ENCODE data around the gene ALPK1.

DNA sequence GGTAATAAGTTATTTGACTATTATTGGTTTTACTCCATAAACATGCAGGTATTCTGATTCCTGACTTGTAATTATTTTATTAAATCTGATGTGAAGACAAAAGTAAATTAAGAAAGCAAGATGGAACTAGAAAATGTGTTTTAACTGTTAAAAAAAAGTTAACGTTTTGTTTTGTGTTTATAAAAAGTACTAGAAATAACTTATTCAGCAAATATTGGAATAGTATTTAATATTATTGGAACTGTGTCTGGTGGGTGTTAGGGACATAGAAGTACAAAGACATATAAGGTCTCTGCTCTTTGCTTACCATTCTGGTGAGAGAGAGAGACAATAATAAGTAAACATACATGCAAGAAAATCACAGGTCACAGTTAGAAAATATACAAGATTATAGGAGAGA is 27.1 kb upstream of the ALPK1 start:
- TF ChIP-seq, protein P1, sequence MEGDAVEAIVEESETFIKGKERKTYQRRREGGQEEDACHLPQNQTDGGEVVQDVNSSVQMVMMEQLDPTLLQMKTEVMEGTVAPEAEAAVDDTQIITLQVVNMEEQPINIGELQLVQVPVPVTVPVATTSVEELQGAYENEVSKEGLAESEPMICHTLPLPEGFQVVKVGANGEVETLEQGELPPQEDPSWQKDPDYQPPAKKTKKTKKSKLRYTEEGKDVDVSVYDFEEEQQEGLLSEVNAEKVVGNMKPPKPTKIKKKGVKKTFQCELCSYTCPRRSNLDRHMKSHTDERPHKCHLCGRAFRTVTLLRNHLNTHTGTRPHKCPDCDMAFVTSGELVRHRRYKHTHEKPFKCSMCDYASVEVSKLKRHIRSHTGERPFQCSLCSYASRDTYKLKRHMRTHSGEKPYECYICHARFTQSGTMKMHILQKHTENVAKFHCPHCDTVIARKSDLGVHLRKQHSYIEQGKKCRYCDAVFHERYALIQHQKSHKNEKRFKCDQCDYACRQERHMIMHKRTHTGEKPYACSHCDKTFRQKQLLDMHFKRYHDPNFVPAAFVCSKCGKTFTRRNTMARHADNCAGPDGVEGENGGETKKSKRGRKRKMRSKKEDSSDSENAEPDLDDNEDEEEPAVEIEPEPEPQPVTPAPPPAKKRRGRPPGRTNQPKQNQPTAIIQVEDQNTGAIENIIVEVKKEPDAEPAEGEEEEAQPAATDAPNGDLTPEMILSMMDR (conservative IDR thresholded peaks at IDR 0.05; ENCODE audit: low read depth, low read length) = no peak
- TF ChIP-seq EZH2 (IDR thresholded peaks at IDR 0.05; ENCODE audit: borderline replicate concordance, low read depth, low read length, poor library complexity, severe bottlenecking) = no peak

All from A673 (cell line).